ENCODE results near the gene CHTOP.

CHTOP gene

DNA sequence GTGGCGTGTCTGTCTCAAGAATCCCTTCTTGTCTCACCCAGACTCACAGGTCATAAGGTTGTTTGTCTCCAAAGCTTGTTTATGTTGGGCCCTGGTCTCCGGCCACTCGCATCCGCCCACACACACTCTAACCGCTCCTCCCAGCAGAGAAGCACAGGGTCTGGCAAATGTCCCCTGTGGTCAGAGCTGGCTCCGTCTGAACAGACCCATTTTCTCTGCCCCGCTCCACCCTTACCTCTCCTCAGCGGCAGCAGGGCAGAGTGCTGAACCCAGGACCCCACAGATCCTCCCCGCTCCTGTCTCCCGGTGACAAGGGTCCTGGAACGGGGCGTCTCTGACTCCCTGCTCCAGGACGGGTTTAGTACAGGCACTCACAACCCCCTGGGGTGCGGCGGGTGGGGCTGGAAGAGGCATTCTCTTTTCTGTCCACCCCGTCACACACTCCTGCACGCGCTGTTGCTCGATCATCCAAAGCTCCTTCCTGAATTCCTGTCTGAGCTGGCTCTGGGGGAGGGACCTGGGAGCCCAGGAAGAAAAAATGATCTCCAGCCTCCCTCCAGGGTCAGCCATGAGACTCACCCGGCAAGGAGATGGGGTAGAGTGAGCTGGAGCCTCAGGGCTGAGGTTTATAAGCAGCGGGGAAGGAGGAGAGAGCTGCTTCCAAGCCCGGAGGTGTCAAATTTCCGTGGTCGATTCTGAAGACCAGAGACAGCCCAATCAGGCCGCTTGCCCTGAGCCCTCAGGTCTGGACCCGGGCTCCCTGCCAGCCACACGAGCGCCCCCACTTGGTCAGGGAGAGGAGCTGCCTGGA lies 6.8 kb upstream of the CHTOP start, which contains the start of gene S100A13:
S100A13 (minus strand) TSS at position 602 of the 811 bp plus-strand sequence. CDS start 1,033 bp downstream, outside the sequence.
- Histone ChIP-seq H3K4me2 (peak within 1 kb of the TSS; percentile 84 to 100 (median 97)), H3K36me3 (peaks cover 0 to 41% (median 21%) of the 10 kb centered on the region in 11 experiments; a peak in 16 of 22 replicates), H3K27me3 (no peaks in the 10 kb centered on the region), H3K9ac (peak within 1 kb of the TSS; percentile 82 to 92 (median 85)), H3K9me3 (replicated peaks in 1 of 11) (peaks cover 0 to 3% (median 0%) of the 10 kb centered on the region in 11 experiments; a peak in 1 of 22 replicates), H3K4me1 (peaks cover 92 to 99% (median 96%) of the 10 kb centered on the region in 10 experiments), H3K4me3 (peak within 1 kb of the TSS; percentile 57 to 75 (median 66)), H4K20me1 (no peaks in the 10 kb centered on the region), H3K27ac (peak within 1 kb of the TSS; percentile 81 to 93 (median 88))
- no peak for TF ChIP-seq Cebpa-rat (IDR thresholded peaks at IDR 0.05)

DNA sequence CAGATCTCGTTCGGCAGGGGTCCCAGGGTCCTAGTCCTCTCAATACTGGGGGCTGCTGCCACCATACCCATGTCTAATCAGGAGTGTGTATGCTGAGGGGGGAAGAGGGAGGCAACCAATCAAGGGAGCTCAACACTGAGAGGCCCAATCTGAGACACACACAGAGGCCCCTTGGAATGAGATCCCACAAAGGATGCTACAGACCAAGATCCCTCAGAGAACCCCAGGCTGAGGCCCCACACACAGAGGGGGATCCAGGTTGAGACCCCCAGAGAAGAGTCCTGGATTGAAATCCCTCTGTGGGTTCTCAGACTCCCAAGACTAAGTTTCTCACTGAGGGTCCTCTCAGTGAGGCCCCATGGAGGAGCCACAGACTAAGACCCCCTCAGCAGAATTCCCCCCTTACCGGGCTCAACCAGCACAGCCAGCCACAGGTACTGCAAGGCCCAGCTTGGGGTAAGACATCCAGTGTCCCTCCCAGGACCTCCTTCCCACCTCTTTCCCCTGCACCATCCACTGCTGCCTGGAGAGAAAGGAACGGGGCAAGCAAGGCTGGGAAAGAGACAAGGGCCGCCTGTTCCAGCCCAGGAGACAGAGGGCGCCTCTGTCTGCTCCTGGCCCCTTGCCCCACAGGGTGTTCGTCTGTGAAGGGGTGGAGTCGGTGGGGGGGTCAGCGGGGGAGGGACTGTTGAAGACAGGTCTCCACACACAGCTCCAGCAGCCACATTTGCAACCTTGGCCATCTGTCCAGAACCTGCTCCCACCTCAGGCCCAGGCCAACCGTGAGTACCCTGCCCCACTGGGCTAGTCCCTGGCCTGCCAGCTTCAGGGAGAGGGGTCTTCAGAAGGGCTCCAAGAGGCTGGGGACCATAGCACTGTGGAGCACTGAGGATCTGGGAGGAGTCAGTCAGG lies 5.9 kb upstream of the CHTOP start, which contains the start of gene S100A1:
S100A1 (plus strand) TSS at position 720 of the 912 bp plus-strand sequence. CDS start 2,088 bp downstream, outside the sequence.
- Histone ChIP-seq H3K36me3 (peaks cover 0 to 40% (median 17%) of the 10 kb centered on the region in 11 experiments; a peak in 17 of 22 replicates), H3K9ac (peak within 1 kb of the TSS; percentile 82 to 92 (median 85)), H4K20me1 (no peaks in the 10 kb centered on the region), H3K4me2 (peak within 1 kb of the TSS; percentile 84 to 100 (median 97)), H3K27me3 (no peaks in the 10 kb centered on the region), H3K4me3 (peak within 1 kb of the TSS; percentile 57 to 75 (median 66)), H3K4me1 (peaks cover 92 to 99% (median 96%) of the 10 kb centered on the region in 10 experiments), H3K27ac (peak within 1 kb of the TSS; percentile 81 to 93 (median 88)), H3K9me3 (replicated peaks in 1 of 11) (peaks cover 0 to 7% (median 0%) of the 10 kb centered on the region in 11 experiments; a peak in 4 of 22 replicates)
- TF ChIP-seq Cebpa-rat (IDR thresholded peaks at IDR 0.05), result no peak

DNA sequence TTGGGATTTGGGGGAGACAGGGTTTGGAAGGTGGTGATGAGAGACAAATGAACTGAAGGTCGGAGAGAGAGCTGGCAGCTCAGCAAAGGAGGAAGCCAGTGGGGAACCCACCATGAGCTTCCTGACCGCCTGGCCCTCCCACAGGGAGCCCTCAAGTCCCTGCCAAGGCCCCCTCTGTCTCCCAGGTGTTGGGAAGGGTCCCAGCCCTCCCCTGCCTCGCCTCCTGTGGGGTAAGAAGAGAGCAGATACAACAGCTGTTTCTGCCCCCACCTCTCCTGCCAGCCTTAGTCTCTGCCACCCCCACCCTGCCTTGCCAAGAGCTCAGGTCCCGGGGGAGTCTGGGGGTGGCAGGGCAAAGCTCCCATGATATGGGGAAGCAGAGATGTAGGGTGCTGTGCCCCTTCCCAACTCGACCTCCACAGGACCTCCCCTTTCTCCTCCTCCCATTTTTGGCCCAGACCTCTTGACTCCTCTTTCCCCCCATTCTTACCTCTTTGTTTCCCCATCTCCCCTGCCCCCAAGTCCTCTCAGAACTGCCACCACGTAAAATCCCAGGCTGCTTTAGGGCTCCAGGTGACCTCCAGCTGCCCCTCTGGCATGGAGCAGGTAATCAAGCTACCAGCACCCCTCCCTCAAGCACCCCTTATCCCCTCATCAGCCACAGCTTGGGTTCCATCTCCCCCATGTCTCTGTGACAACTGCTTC lies 5.1 kb upstream of the CHTOP start:
- H3K9me3 ChIP-seq (replicated peaks in 1 of 11), result peaks cover 0 to 14% (median 3%) of the 10 kb centered on the region in 11 experiments; a peak in 6 of 22 replicates
- H3K4me2 ChIP-seq, result peak overlapping the region; percentile 84 to 100 (median 97)
- H4K20me1 ChIP-seq, result no peaks in the 10 kb centered on the region
- peak overlapping the region; percentile 10 to 75 (median 62); a peak in 18 of 20 replicates for H3K4me3 ChIP-seq
- peak overlapping the region; percentile 62 to 91 (median 84); a peak in 21 of 22 replicates for H3K9ac ChIP-seq
- no peak for TF ChIP-seq Cebpa-rat (IDR thresholded peaks at IDR 0.05)
- H3K4me1 ChIP-seq, result peaks cover 90 to 97% (median 94%) of the 10 kb centered on the region in 10 experiments
- peaks cover 0 to 42% (median 17%) of the 10 kb centered on the region in 11 experiments; a peak in 17 of 22 replicates for H3K36me3 ChIP-seq
- H3K27me3 ChIP-seq, result no peaks in the 10 kb centered on the region
- peak overlapping the region; percentile 66 to 92 (median 86); a peak in 21 of 22 replicates for H3K27ac ChIP-seq

DNA sequence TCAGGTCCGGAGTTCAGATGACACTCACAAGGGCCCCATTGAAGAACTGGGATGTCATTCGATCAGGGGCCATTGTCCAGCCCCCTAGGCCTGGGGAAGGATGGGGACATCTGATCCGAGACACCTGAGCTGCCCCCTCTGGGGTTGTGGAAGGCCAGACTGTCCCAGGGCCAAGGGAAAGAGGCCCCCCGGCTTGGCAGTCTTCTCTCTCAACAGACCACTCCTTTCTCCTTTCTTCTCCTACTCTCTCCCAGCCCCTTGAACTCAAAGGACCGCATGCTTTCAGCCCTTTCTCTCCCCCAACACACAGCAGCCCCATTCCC lies 4.6 kb upstream of the CHTOP start:
- Histone ChIP-seq H3K4me2 (peak overlapping the region; percentile 84 to 100 (median 97)), H3K36me3 (peaks cover 0 to 37% (median 14%) of the 10 kb centered on the region in 11 experiments; a peak in 17 of 22 replicates), H3K9ac (peak overlapping the region; percentile 62 to 91 (median 84); a peak in 17 of 22 replicates), H3K9me3 (replicated peaks in 1 of 11) (peaks cover 0 to 14% (median 3%) of the 10 kb centered on the region in 11 experiments; a peak in 6 of 22 replicates), H3K27ac (peak overlapping the region; percentile 66 to 92 (median 86); a peak in 21 of 22 replicates), H3K4me1 (peaks cover 85 to 92% (median 89%) of the 10 kb centered on the region in 10 experiments), H4K20me1 (no peaks in the 10 kb centered on the region), H3K4me3 (peak overlapping the region in 9 of 10 experiments; percentile 10 to 75 (median 62); a peak in 13 of 20 replicates), H3K27me3 (no peaks in the 10 kb centered on the region)
- TF ChIP-seq Cebpa-rat (IDR thresholded peaks at IDR 0.05), result no peak

DNA sequence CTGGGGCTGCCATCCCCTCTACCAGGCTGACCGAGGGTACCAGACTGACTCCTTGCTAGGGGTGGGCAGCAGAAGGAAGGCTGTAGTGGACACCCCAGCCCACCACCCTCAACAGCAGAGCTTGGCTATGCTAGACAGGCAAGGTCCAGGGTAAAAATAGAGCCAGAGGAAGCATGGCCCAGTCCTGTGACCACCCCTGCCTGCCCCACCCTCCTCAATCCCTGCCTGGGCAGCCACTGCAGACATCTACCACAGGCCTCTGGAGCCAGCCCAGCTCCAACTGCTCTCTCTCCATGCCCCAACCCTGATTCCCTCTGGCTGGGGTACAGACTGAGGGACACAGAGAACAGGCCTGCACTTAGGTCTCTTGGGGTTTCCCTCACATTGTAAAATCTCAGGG lies 3.9 kb upstream of the CHTOP start:
- H3K9me3 ChIP-seq (replicated peaks in 1 of 11), result peaks cover 0 to 14% (median 3%) of the 10 kb centered on the region in 11 experiments; a peak in 6 of 22 replicates
- no peaks in the 10 kb centered on the region for H3K27me3 ChIP-seq
- TF ChIP-seq Cebpa-rat (IDR thresholded peaks at IDR 0.05), result no peak
- peaks cover 0 to 3% (median 0%) of the 10 kb centered on the region in 11 experiments; a peak in 4 of 22 replicates for H4K20me1 ChIP-seq
- H3K4me3 ChIP-seq, result peak overlapping the region in 5 of 10 experiments; percentile 47 to 75 (median 70); a peak in 8 of 20 replicates
- H3K36me3 ChIP-seq, result peaks cover 0 to 31% (median 10%) of the 10 kb centered on the region in 11 experiments; a peak in 17 of 22 replicates
- peak overlapping the region in 9 of 11 experiments; percentile 52 to 91 (median 82); a peak in 14 of 22 replicates for H3K9ac ChIP-seq
- H3K27ac ChIP-seq, result peak overlapping the region; percentile 66 to 92 (median 86); a peak in 20 of 22 replicates
- peaks cover 78 to 86% (median 83%) of the 10 kb centered on the region in 10 experiments for H3K4me1 ChIP-seq
- peak overlapping the region; percentile 84 to 100 (median 97) for H3K4me2 ChIP-seq

DNA sequence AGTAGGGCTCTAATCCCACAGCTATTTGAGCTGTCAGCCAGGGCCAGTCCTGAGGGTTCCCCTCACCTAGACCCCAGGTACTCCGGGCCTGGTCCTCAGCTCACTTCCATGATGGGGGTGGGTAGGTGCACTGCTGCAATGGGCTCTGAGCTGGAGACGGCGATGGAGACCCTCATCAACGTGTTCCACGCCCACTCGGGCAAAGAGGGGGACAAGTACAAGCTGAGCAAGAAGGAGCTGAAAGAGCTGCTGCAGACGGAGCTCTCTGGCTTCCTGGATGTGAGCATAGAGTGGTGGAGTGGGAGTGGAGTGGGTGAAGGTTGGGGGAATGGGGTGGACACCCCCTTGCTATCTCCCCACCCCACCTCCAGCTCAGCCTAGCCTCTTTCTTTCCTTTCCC lies 3.5 kb upstream of the CHTOP start:
- Histone ChIP-seq H3K4me2 (peak overlapping the region; percentile 84 to 100 (median 97)), H3K9me3 (replicated peaks in 1 of 11) (peaks cover 0 to 14% (median 3%) of the 10 kb centered on the region in 11 experiments; a peak in 6 of 22 replicates), H3K27ac (peak overlapping the region; percentile 66 to 92 (median 86); a peak in 18 of 22 replicates), H3K27me3 (no peaks in the 10 kb centered on the region), H3K4me1 (peaks cover 78 to 86% (median 83%) of the 10 kb centered on the region in 10 experiments), H3K4me3 (peak overlapping the region in 5 of 10 experiments; percentile 20 to 75 (median 62); a peak in 7 of 20 replicates), H3K36me3 (peaks cover under 1 to 31% (median 8%) of the 10 kb centered on the region in 11 experiments; a peak in 19 of 22 replicates), H3K9ac (peak overlapping the region in 9 of 11 experiments; percentile 36 to 91 (median 82); a peak in 12 of 22 replicates), H4K20me1 (peaks cover 0 to 5% (median 0%) of the 10 kb centered on the region in 11 experiments; a peak in 7 of 22 replicates)
- no peak for TF ChIP-seq Cebpa-rat (IDR thresholded peaks at IDR 0.05)

All from BLaER1 treated with 17β-estradiol and CSF1 and Interleukin-3, amounts not matched to agents 10 nM and 100 nM (cell line).